ENCODE measurements around the gene GCLC.
A peak's percentile ranks its signal among the peaks of the same experiment; 100 is the strongest.

GCLC gene

GRCh38 chr6:53465732-53466131, 79.2 kb downstream of the GCLC start:
- TF ChIP-seq TEAD4 (IDR thresholded peaks at IDR 0.05) (no peak), CEBPB (IDR thresholded peaks at IDR 0.05) (0 out of 2 replicates have a peak, but pooled peaks have one; percentile 24)

GRCh38 chr6:53464927-53465460, 79.9 kb downstream of the GCLC start:
- TF ChIP-seq TCF12 (IDR thresholded peaks at IDR 0.05; ENCODE audit: low read depth) (no peak), CREB1 (IDR thresholded peaks at IDR 0.05; ENCODE audit: low read depth) (no peak), FOXM1 (IDR thresholded peaks at IDR 0.05; ENCODE audit: borderline replicate concordance, low read depth) (no peak), EGR1 (IDR thresholded peaks at IDR 0.05) (no peak), RAD21 (IDR thresholded peaks at IDR 0.05; ENCODE audit: low read depth) (no peak), MAX (IDR thresholded peaks at IDR 0.05) (no peak), USF1 (IDR thresholded peaks at IDR 0.05) (no peak), REST (IDR thresholded peaks at IDR 0.05; ENCODE audit: low read depth) (no peak), EP300 (IDR thresholded peaks at IDR 0.05; ENCODE audit: borderline replicate concordance) (no peak), NFIC (IDR thresholded peaks at IDR 0.05) (no peak), YY1 (IDR thresholded peaks at IDR 0.05; ENCODE audit: low read depth) (no peak), TEAD4 (IDR thresholded peaks at IDR 0.05) (no peak), ZBTB7A (IDR thresholded peaks at IDR 0.05; ENCODE audit: low read depth) (no peak)

- no peak for TF ChIP-seq REST (IDR thresholded peaks at IDR 0.05; ENCODE audit: low read depth)
- TF ChIP-seq FOXM1 (IDR thresholded peaks at IDR 0.05; ENCODE audit: borderline replicate concordance, low read depth): no peak
- TF ChIP-seq CEBPB (IDR thresholded peaks at IDR 0.05): no peak
- TF ChIP-seq ZBTB7A (IDR thresholded peaks at IDR 0.05; ENCODE audit: low read depth): no peak
- TF ChIP-seq USF1 (IDR thresholded peaks at IDR 0.05): no peak
- no peak for TF ChIP-seq YY1 (IDR thresholded peaks at IDR 0.05; ENCODE audit: low read depth)
- no peak for TF ChIP-seq TEAD4 (IDR thresholded peaks at IDR 0.05)
Measured at GRCh38 chr6:53464483-53464882, 80.4 kb downstream of the GCLC start.

GRCh38 chr6:53461696-53462095, 83.2 kb downstream of the GCLC start:
- no peak for TF ChIP-seq CEBPB (IDR thresholded peaks at IDR 0.05)
- no peak for TF ChIP-seq USF1 (IDR thresholded peaks at IDR 0.05)
- no peak for TF ChIP-seq TEAD4 (IDR thresholded peaks at IDR 0.05)
- no peak for TF ChIP-seq NFIC (IDR thresholded peaks at IDR 0.05)
- TF ChIP-seq ZBTB7A (IDR thresholded peaks at IDR 0.05; ENCODE audit: low read depth): no peak
- no peak for TF ChIP-seq MAX (IDR thresholded peaks at IDR 0.05)
- no peak for TF ChIP-seq EGR1 (IDR thresholded peaks at IDR 0.05)

GRCh38 chr6:53461041-53461656, 83.8 kb downstream of the GCLC start:
- TF ChIP-seq USF1 (IDR thresholded peaks at IDR 0.05): no peak
- no peak for TF ChIP-seq TEAD4 (IDR thresholded peaks at IDR 0.05)
- TF ChIP-seq MAX (IDR thresholded peaks at IDR 0.05): no peak
- no peak for TF ChIP-seq CEBPB (IDR thresholded peaks at IDR 0.05)
- TF ChIP-seq ZBTB7A (IDR thresholded peaks at IDR 0.05; ENCODE audit: low read depth): no peak
- no peak for TF ChIP-seq TAF1 (IDR thresholded peaks at IDR 0.05; ENCODE audit: low read depth)
- TF ChIP-seq EP300 (IDR thresholded peaks at IDR 0.05; ENCODE audit: borderline replicate concordance): no peak
- no peak for TF ChIP-seq FOXM1 (IDR thresholded peaks at IDR 0.05; ENCODE audit: borderline replicate concordance, low read depth)
- no peak for TF ChIP-seq EGR1 (IDR thresholded peaks at IDR 0.05)
- TF ChIP-seq CREB1 (IDR thresholded peaks at IDR 0.05; ENCODE audit: low read depth): no peak
- no peak for TF ChIP-seq NFIC (IDR thresholded peaks at IDR 0.05)
